Measurements from ENCODE around the gene CCDC85B. TPM values are rescaled to one million over a fixed set of nuclear protein-coding genes. Genes with fewer than 3 reads are reported as not detected.
"Not testable (repeated sequence)": the region's sequence is repeated elsewhere in the genome, so short reads cannot be mapped to it uniquely, and the experiment has no call there.

CCDC85B gene
- total RNA-seq: 12.3 to 13.8 TPM (median 12.8 TPM) in 3 replicates

DNA sequence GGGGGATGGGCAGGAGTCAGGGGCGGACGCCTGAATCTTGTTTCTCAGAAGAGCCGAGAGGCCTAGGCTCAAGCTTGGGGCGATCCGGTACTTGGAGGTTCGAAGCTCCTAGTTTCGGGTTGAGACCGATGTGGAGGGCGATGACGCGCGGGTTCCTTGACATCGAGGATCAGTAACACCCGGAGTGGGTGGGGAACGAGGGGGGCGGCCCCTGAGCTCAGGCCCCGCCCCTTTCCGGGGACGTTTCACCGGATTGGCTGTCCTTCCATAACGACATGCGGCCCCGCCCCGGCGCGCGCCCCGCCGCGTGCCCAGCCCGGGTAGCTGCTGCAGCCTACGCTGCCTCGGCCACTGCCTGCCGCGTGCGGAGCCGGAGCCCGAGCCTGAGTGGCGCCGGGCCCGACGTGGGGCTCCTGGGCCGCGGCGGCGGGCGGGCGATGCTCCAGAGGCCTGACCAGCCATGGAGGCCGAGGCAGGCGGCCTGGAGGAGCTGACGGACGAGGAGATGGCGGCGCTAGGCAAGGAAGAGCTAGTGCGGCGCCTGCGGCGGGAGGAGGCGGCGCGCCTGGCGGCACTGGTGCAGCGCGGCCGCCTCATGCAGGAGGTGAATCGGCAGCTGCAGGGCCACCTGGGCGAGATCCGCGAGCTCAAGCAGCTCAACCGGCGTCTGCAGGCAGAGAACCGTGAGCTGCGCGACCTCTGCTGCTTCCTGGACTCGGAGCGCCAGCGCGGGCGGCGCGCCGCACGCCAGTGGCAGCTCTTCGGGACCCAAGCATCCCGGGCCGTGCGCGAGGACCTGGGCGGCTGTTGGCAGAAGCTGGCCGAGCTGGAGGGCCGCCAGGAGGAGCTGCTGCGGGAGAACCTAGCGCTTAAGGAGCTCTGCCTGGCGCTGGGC lies at the start of gene CCDC85B:
Gene CCDC85B (plus strand): TSS at position 350 of the 895 bp plus-strand sequence. CDS start 111 bp downstream, at position 461.
- H3K27ac Mint-ChIP-seq: peak within 1 kb of the TSS; percentile 96
- H3K4me1 Mint-ChIP-seq: peaks cover 46% of the 10 kb centered on the region

DNA sequence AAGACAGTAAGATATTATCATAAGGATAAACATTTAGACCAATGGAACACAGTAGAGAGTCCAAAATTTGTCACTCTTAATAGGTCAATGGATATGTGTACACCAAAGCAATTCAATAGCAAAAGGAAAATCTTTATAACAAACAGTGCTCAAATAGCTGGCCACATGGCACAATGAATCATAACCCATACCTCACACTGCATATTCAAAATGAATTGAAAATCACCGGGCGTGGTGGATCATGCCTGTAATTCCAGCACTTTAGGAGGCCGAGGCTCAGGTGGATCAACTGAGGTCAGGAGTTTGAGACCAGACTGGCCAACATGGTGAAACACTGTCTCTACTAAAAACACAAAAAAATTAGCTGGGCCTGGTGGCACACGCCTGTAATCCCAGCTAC lies 48.3 kb upstream of the CCDC85B start:
- no peak for DNase-seq (ENCODE audit: low spot score in 2 of 2, unreplicated experiment in 2 of 2)
- no peaks in the 10 kb centered on the region for H3K27me3 Mint-ChIP-seq (ENCODE audit: low read depth)
- no peak overlapping the region for H3K27ac Mint-ChIP-seq
- TF ChIP-seq, protein P1, sequence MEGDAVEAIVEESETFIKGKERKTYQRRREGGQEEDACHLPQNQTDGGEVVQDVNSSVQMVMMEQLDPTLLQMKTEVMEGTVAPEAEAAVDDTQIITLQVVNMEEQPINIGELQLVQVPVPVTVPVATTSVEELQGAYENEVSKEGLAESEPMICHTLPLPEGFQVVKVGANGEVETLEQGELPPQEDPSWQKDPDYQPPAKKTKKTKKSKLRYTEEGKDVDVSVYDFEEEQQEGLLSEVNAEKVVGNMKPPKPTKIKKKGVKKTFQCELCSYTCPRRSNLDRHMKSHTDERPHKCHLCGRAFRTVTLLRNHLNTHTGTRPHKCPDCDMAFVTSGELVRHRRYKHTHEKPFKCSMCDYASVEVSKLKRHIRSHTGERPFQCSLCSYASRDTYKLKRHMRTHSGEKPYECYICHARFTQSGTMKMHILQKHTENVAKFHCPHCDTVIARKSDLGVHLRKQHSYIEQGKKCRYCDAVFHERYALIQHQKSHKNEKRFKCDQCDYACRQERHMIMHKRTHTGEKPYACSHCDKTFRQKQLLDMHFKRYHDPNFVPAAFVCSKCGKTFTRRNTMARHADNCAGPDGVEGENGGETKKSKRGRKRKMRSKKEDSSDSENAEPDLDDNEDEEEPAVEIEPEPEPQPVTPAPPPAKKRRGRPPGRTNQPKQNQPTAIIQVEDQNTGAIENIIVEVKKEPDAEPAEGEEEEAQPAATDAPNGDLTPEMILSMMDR (IDR thresholded peaks at IDR 0.05; ENCODE audit: unreplicated experiment): no peak
- no peak overlapping the region for H3K4me3 Mint-ChIP-seq
- peaks cover 4% of the 10 kb centered on the region for H3K4me1 Mint-ChIP-seq
- no peaks in the 10 kb centered on the region for H3K36me3 Mint-ChIP-seq
- H3K9me3 Mint-ChIP-seq: no peaks in the 10 kb centered on the region

More for the DNA sequence above, at the start of gene CCDC85B:
- Mint-ChIP-seq H3K27me3 (ENCODE audit: low read depth) (peaks cover 12% of the 10 kb centered on the region), H3K9me3 (no peaks in the 10 kb centered on the region), H3K4me3 (peak within 1 kb of the TSS; percentile 97), H3K36me3 (peaks cover 6% of the 10 kb centered on the region)
- TF ChIP-seq, protein P1 (IDR thresholded peaks at IDR 0.05; ENCODE audit: unreplicated experiment): peak; percentile 35
- peak; percentile 94 to 97 for DNase-seq (ENCODE audit: low spot score in 2 of 2, unreplicated experiment in 2 of 2)

DNA sequence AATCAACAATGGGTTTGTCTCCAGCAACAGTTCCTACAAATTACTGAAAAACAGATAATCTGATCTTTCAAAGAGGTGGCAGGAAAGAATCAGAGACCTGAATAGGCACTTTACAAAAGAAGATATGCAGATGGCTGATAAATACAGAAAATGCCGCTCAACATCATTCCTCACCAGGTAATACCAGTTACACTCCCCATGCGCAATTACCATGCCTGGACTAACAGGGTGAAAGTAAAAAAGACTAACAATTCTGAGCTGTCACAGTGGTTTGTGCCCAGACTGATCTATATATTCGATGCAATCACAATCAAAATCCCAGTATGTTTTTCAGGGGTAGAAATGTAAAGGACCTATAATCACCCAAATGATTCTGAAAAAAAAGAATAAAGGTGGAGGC lies 46.7 kb upstream of the CCDC85B start:
- no peak for DNase-seq (ENCODE audit: low spot score in 2 of 2, unreplicated experiment in 2 of 2)
- H3K4me1 Mint-ChIP-seq: peaks cover 4% of the 10 kb centered on the region
- no peak overlapping the region for H3K4me3 Mint-ChIP-seq
- no peaks in the 10 kb centered on the region for H3K9me3 Mint-ChIP-seq
- TF ChIP-seq, protein P1 (IDR thresholded peaks at IDR 0.05; ENCODE audit: unreplicated experiment): no peak
- no peaks in the 10 kb centered on the region for H3K36me3 Mint-ChIP-seq
- H3K27me3 Mint-ChIP-seq (ENCODE audit: low read depth): no peaks in the 10 kb centered on the region
- no peak overlapping the region for H3K27ac Mint-ChIP-seq

DNA sequence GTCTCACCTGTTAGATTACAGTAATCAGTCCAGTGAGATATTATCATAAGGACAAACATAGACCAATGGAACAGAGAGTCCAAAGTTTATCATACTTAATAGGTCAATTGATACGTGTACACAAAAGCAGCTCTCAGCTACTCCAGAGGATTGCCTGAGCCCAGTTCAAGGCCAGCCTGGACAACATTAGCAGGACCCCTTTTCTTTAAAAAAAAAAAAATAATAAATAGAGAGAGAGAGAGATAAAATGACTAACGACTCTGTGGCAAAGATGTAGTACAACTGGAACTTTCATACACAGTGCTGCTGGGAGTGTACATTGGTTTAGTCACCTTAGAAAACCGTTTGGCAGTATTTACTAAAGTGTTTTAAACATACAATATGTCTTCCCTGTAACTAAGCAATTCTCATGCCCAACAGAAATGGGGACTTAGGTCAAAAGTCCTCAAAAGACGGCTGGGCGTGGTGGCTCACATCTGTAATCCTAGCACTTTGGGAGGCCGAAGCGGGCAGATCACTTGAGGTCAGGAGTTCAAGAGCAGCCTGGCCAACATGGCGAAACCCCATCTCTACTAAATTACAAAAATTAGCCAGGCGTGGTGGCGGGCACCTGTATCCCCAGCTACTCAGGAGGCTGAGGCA lies 46.1 kb upstream of the CCDC85B start:
- Mint-ChIP-seq H3K27me3 (ENCODE audit: low read depth) (no peaks in the 10 kb centered on the region), H3K4me1 (peaks cover 4% of the 10 kb centered on the region), H3K36me3 (no peaks in the 10 kb centered on the region), H3K9me3 (no peaks in the 10 kb centered on the region), H3K27ac (no peak overlapping the region), H3K4me3 (no peak overlapping the region)
- DNase-seq (ENCODE audit: low spot score in 2 of 2, unreplicated experiment in 2 of 2): no peak
- TF ChIP-seq, protein P1 (IDR thresholded peaks at IDR 0.05; ENCODE audit: unreplicated experiment): no peak

DNA sequence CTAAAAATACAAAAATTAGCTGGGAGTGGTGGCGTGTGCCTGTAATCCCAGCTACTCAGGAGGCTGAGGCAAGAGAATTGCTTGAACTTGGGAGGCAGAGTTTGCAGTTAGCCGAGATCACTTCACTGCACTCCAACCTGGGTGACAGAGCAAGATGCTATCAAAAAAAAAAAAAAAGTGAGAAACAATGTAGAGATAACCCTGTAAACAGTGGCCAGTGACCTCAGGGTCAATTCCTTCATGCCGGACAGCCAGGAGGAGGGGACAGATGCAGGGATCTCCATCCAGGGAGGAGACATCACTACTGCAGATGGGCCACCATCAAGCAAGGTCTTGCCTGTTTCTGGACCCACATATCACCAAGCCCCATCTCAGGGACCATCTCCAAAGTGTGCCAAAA lies 42.7 kb upstream of the CCDC85B start:
- H3K27ac Mint-ChIP-seq: no peak overlapping the region
- peaks cover 12% of the 10 kb centered on the region for H3K36me3 Mint-ChIP-seq
- no peaks in the 10 kb centered on the region for H3K27me3 Mint-ChIP-seq (ENCODE audit: low read depth)
- no peaks in the 10 kb centered on the region for H3K9me3 Mint-ChIP-seq
- no peak overlapping the region for H3K4me3 Mint-ChIP-seq
- no peak for DNase-seq (ENCODE audit: low spot score in 2 of 2, unreplicated experiment in 2 of 2)
- peaks cover 4% of the 10 kb centered on the region for H3K4me1 Mint-ChIP-seq
- TF ChIP-seq, protein P1 (IDR thresholded peaks at IDR 0.05; ENCODE audit: unreplicated experiment): no peak

DNA sequence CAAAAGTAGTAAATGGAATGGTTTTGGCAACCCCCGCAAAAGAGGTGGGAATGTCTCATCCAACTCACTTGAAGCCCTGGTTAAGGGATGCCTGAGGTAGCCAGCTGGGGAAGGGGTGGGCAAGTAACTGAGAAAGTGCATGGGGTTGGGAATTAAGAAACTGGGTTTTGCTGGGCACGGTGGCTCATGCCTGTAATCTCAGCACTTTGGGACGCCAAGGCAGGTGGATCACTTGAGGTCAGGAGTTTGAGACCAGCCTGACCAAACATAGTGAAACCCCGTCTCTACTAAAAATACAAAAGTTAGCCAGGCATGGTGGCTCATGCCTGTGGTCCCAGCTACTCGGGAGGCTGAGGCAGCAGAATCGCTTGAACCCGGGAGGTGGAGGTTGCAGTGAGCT lies 41.8 kb upstream of the CCDC85B start:
- H3K9me3 Mint-ChIP-seq; DNase-seq (ENCODE audit: low spot score in 2 of 2, unreplicated experiment in 2 of 2); H3K4me3 Mint-ChIP-seq; H3K27me3 Mint-ChIP-seq (ENCODE audit: low read depth); H3K4me1 Mint-ChIP-seq; H3K27ac Mint-ChIP-seq: not testable (repeated sequence)
- peaks cover 17% of the 10 kb centered on the region for H3K36me3 Mint-ChIP-seq

Data from mesothelial cell of epicardium (in vitro differentiated cells).